GM18873 (cell line): ENCODE data around the gene ASB4.
"Not testable (repeated sequence)": the region's sequence is repeated elsewhere in the genome, so short reads cannot be mapped to it uniquely, and the experiment has no call there.

ENCODE experiments used
- ATAC-seq: cut with Tn5 transposase; IDR thresholded peaks from one replicate; pipeline ENCODE4 v1.9.1; 2021; ENCODE audit warnings: mild to moderate bottlenecking, moderate library complexity, moderate number of reproducible peaks; ENCODE audit not compliant: unreplicated experiment, low FRiP score

The ASB4 gene

GRCh38 chr7:95485391-95486123 is at the start of gene ASB4:
TSS of gene ASB4 (plus strand) at chr7:95485943. CDS start at chr7:95485972, 29 bp downstream.
- ATAC-seq = no peak

- no peak for ATAC-seq
Measured at GRCh38 chr7:95436407-95436806, 49.3 kb upstream of the ASB4 start.

GRCh38 chr7:95440394-95441038 is 45.2 kb upstream of the ASB4 start:
- ATAC-seq = no peak

- ATAC-seq = no peak
Measured at GRCh38 chr7:95441042-95441823, 44.5 kb upstream of the ASB4 start.

- ATAC-seq = no peak
Measured at GRCh38 chr7:95444796-95445195, 40.9 kb upstream of the ASB4 start.

- ATAC-seq = no peak
Measured at GRCh38 chr7:95446618-95447017, 39.1 kb upstream of the ASB4 start.

GRCh38 chr7:95454438-95455045 is 31.2 kb upstream of the ASB4 start:
- peak; percentile 55 for ATAC-seq

- ATAC-seq = no peak
Measured at GRCh38 chr7:95457947-95458346, 27.8 kb upstream of the ASB4 start.

- ATAC-seq = not testable (repeated sequence)
Measured at GRCh38 chr7:95460653-95461052, 25.1 kb upstream of the ASB4 start.

- ATAC-seq = no peak
Measured at GRCh38 chr7:95467912-95468607, 17.7 kb upstream of the ASB4 start.

GRCh38 chr7:95469187-95469586 is 16.6 kb upstream of the ASB4 start:
- no peak for ATAC-seq

GRCh38 chr7:95469848-95470247 is 15.9 kb upstream of the ASB4 start:
- ATAC-seq = no peak

- ATAC-seq = peak; percentile 94
Measured at GRCh38 chr7:95470452-95470851, 15.3 kb upstream of the ASB4 start.

GRCh38 chr7:95471071-95471470 is 14.7 kb upstream of the ASB4 start:
- no peak for ATAC-seq

- no peak for ATAC-seq
Measured at GRCh38 chr7:95472581-95473161, 13.1 kb upstream of the ASB4 start.

- ATAC-seq = no peak
Measured at GRCh38 chr7:95473276-95473985, 12.3 kb upstream of the ASB4 start.

GRCh38 chr7:95476072-95476847 is 9.5 kb upstream of the ASB4 start:
- no peak for ATAC-seq

- peak; percentile 72 for ATAC-seq
Measured at GRCh38 chr7:95476904-95477594, 8.7 kb upstream of the ASB4 start.
